GM19193 (cell line): Measurements from ENCODE around the gene SCAF4.

Source experiments
- POLR2A ChIP-seq: IDR thresholded peaks from 4 replicates; pipeline ENCODE4 v1.6.1; 2011; ENCODE audit not compliant: insufficient read depth, insufficient read length; ENCODE audit errors: extremely low read depth

Gene SCAF4

GRCh38 chr21:31753949-31754707, 22.2 kb upstream of the SCAF4 start:
- TF ChIP-seq POLR2A, result no peak

GRCh38 chr21:31752967-31753366, 21.0 kb upstream of the SCAF4 start:
- TF ChIP-seq POLR2A, result no peak

- TF ChIP-seq POLR2A, result no peak
Observed at GRCh38 chr21:31752352-31752751, 20.4 kb upstream of the SCAF4 start.

- TF ChIP-seq POLR2A, result no peak
Observed at GRCh38 chr21:31750843-31751242, 18.9 kb upstream of the SCAF4 start.

- no peak for TF ChIP-seq POLR2A
Observed at GRCh38 chr21:31744182-31744800, 12.4 kb upstream of the SCAF4 start.

- no peak for TF ChIP-seq POLR2A
Observed at GRCh38 chr21:31743712-31744111, 11.8 kb upstream of the SCAF4 start.

- TF ChIP-seq POLR2A, result no peak
Observed at GRCh38 chr21:31741116-31741515, 9.2 kb upstream of the SCAF4 start.

GRCh38 chr21:31735511-31735992, 3.6 kb upstream of the SCAF4 start:
- no peak for TF ChIP-seq POLR2A

- no peak for TF ChIP-seq POLR2A
Observed at GRCh38 chr21:31733551-31734149, 1.7 kb upstream of the SCAF4 start.

GRCh38 chr21:31732597-31733550, 956 bp upstream of the SCAF4 start:
- no peak for TF ChIP-seq POLR2A

- TF ChIP-seq POLR2A, result no peak
Observed at GRCh38 chr21:31731056-31731856, 662 bp downstream of the SCAF4 start.

- no peak for TF ChIP-seq POLR2A
Observed at GRCh38 chr21:31730712-31731055, 1.2 kb downstream of the SCAF4 start.

- no peak for TF ChIP-seq POLR2A
Observed at GRCh38 chr21:31729622-31730343, 2.1 kb downstream of the SCAF4 start.
